Left hindlimb (tissue), 1 donor: Measurements from ENCODE around the gene RAP1GAP2.
"Not testable (repeated sequence)": the region's sequence is repeated elsewhere in the genome, so short reads cannot be mapped to it uniquely, and the experiment has no call there.

Source experiments
- DNase-seq: peaks from one replicate; pipeline ENCODE4 v3.0.0-alpha.2; 2018

RAP1GAP2 gene

GRCh38 chr17:2815781-2816185 lies 19.5 kb downstream of the RAP1GAP2 start:
- no peak for DNase-seq

GRCh38 chr17:2816688-2817087 lies 20.4 kb downstream of the RAP1GAP2 start:
- DNase-seq: no peak

- not testable (repeated sequence) for DNase-seq
Measured at GRCh38 chr17:2819294-2819693, 23.1 kb downstream of the RAP1GAP2 start.

GRCh38 chr17:2819921-2820501 lies 23.8 kb downstream of the RAP1GAP2 start:
- no peak for DNase-seq

- DNase-seq: no peak
Measured at GRCh38 chr17:2821868-2822267, 25.6 kb downstream of the RAP1GAP2 start.

DNA sequence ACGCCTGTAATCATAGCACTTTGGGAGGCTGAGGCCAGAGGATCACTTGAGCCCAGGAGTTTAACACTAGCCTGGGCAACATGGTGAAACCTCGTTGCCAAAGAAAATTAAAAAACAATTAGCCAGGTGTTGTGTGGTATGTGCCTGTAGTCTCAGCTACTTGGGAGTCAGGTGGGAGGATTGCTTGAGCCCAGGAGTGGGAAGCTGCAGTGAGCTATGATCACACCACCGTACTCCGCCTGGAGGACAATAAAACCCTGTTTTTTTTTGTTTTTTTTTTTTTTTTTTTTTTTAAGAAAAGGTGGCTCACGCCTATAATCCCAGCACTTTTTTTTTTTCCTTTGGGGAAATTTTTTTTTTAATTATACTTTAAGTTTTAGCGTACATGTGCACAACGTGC lies 26.1 kb downstream of the RAP1GAP2 start:
- no peak for DNase-seq

DNA sequence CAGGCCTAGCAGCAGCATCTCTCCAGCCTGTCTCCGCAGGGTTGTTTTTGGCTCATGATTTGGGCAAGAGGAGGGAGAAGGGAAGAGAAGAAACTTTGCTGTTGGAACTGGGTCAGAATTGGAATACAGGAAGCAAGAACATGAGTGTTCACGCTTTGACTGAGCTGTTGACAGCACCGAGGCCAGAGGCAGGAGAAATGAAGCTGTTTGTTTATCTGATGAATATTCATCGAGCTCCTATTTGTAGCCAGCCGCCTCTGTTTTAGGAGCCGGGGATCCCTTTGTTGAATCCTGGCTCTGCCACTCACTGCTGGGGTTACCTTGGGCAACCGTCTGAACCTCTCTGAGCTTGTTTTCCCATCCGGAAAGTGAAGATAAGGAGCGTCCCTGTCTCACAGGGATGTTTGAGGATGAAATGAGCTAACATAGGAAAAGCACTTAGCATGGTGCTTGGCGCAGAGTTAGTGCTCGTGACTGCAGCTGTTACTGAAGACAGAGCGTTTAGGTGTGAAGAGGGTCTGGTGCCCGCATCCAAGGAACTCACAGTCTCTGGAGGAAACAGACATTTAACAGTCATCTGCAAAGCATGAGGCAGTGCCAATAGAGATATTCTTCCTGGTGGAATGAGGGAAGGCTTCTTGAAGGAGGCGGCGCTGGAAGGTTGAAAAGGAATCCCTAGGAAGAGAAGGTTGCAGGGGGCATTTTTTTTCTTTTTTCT lies 29.2 kb downstream of the RAP1GAP2 start:
- DNase-seq: no peak

GRCh38 chr17:2828397-2829038 lies 32.3 kb downstream of the RAP1GAP2 start:
- peak; percentile 74 for DNase-seq

DNA sequence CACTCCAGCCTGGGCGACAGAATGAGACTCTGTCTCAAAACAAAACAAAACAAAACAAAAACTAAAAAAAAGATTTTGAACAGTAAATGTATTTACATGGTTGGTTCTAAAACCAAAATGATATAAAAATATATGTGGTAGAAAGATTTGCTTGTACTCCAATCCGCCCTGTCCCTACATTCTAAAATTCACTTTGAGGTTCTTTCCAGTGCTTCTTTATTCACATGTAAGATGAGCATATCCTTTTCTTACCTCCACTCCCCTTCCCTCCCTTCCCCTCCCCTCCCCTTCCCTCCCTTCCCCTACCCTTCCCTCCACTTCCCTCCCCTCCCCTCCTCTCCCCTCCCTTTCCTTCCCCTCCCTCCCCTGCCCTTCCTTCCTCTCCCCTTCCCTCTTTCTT lies 34.4 kb downstream of the RAP1GAP2 start:
- DNase-seq: no peak

DNA sequence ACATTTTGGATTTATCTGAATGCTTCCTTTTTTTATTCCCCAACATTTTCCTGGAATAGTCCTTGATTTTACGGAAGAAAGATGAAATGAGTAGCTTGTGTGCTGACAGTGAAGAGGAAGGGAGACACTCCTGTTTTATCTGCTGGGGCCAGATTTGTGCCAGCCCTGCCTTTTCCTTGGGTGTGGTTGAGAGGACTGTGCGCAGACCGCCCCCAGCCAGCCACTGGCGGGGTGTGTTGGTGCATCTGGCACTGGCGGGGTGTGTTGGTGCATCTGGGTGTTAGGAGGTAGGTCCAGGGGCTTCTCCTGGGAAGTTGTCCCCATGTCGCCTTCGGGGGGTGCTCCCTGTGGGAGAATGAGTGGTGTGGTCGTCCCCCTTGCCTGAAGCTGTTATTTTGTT lies 39.5 kb downstream of the RAP1GAP2 start:
- DNase-seq: no peak

DNA sequence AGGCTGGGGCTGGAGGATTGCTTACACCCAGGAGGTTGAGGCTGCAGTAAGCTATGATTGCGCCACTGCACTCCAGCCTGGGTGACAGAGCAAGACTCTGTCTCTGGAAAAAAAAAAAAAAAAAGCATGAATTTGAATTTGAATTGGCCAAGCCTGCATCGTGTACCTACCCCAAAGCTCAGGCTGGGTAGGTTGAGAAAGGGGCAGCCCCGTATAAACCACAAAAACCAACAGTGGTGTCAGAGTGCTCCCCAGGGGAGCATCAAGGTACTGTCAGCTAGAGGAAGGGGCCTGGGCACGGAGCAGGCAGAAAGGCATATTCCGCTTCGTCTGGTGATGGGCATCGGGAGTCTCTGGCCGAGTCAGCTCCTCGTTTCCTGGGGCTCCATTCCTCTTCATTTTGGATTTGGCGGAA lies 40.9 kb downstream of the RAP1GAP2 start:
- DNase-seq: no peak

GRCh38 chr17:2841606-2842005 lies 45.4 kb downstream of the RAP1GAP2 start:
- DNase-seq: no peak

DNA sequence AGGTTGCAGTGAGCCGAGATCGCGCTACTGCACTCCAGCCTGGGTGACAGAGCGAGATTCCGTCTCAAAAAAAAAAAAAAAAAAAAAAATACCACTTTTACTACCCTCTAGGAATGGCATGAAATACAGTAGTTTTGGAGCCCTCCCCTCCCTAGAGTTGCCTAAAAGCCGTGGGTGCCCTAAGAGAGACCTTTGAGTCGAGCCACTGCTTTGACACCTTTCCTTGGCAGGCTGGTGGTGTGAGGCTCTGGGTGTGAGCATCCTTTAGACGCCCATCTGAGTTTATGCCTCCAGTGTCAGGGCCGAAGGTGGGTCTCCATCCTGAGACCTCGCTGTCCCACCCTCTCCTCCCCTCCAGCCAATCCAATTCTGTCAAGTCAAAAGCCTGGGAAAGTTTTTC lies 46.2 kb downstream of the RAP1GAP2 start:
- no peak for DNase-seq

- no peak for DNase-seq
Measured at GRCh38 chr17:2844416-2844815, 48.2 kb downstream of the RAP1GAP2 start.

DNA sequence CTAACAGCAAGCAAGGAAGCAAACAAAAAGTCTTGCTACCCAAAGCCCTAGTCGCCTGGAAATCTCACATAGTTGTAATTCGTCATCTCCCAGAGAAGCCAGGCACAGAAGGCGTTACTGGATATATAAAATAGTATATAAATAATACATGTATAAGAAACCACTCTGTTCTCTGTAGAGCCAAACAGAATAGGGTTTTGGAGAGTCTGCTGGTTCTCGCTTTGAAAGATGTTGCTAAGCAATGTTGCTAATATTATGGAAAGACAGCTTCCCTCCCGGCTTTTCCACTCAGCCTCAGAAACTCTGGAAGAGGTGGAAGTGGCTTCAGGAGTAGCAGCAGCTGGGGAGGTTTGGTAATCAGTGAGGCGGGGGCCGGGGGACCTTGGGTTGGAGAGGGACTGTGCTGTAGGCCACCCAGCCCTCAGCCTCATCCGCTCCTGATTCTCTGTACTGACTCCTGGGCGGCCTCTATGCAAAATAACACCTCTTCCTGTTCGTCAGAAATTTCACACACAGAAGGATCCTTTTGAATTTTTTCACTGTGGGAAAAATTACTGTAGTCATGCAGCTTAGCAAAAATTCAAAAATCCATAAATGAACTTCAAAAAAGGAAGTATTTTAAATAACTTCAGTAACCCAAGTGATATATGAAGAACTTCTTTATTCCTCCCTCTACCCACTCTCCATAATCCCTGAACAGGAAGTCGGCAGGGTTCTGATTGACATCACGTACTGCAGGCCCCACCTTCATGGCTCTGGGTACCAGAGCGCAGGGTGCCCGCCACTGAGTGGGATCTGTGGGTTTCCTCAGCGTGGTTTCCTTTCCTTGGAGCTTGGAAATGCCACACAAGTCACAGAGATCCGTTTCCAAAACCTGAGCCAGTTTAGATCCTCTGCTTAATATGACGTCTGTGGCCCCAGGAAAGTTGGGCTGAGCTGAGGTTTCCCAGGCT lies 51.4 kb downstream of the RAP1GAP2 start:
- DNase-seq: peak; percentile 67

DNA sequence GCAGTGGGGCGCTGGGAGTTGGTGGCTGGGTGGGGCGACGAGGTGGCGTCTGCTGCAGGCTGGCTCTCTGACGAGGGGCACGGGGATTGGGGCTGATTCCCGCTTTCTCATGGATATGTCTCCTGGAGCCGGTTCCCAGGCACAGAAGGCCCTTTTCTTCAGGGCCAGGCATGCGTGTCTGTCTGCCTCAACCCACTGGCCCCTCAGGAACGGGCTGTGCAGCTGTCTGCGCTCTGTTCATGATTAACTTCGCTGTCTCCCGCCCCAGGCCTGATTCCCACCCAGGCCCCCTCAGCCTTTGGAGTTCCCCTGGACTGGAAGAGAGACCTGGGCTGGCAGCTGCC lies 53.1 kb downstream of the RAP1GAP2 start:
- DNase-seq: no peak

DNA sequence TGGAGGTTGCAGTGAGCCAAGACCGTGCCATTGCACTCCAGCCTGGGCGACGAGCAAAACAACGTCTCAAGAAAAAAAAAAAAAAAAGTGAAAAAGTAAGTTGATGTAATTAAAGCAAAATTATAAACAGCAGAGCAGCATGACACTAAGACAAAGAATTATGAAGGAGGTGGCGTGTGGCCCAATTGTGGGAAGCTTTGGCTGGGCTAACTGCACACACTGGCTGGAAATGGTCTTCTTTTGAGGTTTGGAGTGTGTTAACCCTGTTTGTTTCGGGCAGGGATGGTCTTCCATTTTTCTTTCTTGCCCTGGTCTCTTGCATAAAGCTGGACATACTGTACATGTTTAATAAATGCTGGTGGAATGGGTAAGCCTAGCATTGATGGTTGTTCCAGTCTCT lies 54.8 kb downstream of the RAP1GAP2 start:
- no peak for DNase-seq

DNA sequence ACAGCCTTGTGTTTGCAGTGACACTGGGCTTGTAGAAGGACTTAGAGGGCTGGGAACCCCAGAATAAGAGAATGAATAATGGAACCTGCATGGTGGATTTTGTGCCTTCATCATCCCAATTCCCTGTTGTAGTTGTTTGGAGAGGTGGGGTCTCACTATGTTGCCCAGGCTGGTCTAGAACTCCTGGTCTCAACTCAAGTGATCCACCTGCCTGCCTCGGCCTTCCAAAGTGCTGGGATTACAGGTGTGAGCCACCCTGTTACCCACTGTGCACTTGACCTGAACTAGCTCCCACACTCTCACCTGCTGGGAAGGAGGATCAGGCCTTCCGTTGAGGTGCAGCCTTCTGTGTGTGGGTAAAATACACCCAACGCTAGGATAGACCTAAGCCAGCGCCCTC lies 55.4 kb downstream of the RAP1GAP2 start:
- no peak for DNase-seq

- no peak for DNase-seq
Measured at GRCh38 chr17:2852221-2852620, 56.0 kb downstream of the RAP1GAP2 start.

DNA sequence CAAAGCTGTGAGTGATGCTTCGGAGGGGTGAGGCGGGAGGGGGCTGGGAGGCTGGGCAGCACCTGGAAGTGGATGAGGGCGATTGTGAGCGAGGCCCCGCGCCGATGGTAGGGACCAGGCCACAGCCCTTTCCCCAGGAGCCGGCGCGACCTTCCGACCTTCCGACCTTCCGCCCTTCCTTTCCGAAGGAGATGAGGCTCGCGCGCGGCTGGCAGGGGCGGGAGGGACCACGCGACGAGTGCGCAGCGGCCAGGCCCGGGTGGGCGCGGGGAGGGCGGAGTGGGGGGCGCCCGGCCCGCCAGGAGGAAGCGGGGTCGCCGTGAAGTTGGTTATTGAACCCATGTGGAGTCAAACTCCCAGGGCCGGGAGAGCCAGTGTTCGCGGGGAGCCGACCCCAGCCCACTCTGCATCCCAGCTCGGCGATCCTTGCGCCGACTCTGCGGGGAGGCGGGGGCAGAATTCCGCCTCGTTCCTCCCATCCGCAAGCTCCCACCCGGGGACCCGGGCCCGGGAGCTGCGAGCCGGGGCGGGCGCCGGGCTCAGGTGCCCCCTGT lies 56.6 kb downstream of the RAP1GAP2 start:
- no peak for DNase-seq

DNA sequence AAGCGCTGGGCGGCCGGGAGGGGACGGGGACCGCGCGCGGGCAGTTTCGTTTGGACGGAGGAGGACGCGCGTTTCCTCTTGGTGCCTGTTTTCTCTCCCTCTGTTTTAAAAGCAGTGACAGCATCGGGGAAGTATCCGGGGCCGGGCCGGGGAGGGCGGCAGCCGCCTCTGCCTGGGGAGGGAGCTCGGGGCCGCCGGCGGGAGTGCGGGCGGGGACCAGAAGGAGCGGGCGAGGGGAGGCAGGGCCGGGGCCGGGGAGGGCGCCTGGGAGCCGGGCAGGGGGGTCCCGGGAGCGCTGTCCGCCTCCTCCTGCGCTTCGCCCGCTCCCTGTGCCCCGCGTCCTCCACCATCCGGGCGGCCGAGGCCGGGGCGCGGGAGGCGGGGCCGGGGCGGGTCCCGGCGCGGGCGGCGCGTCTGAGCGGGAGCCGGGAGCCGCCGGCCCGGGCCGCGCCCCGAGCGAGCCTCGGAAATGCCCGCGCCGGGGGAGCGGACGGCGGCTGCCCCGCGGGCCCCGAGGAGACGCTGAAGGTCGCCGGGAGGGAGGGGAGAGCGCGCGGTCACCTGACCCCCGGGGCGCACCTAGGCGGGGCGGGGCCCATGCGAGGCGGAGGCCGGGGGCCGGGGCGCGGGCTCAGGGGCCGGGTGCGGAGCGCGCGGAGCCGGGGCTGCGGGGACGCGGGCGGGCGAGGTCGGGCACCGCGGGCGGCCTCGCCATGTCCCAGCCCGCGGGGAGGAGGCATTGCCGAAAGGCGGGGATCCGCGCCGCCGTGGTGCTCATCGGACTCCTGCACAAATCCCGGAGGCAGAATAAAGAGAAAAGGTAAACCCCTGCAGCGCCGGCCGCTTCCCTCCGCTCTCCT lies 57.3 kb downstream of the RAP1GAP2 start:
- peak; percentile 73 for DNase-seq
